ENCODE results near the gene TRAIP.

Gene TRAIP

DNA sequence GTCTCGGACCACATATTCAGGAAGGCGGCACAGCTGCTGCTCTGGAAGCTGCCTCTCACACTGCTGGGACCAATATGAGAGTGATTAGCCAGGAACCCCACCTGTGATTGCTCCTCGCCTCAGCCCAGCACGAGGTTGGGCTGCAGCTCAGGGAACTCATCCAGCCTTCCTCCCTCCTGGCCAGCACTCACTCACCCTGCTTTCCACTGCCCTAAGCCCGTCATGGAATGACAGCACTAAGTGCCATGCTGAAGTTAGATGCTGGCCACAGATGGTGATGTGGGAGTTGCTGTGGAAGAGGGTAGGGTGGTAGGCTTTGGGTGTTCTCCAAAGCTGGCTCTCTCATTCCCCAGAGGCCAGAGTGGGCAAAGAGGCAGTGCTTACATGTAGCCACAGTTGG is 40.0 kb upstream of the TRAIP start:
- Histone ChIP-seq H3K36me3 (ENCODE audit: control insufficient read depth in 1 of 2, insufficient read depth in 2 of 2, low read length in 2 of 2) (peaks cover 31 to 53% of the 10 kb centered on the region in 2 donors), H3K27me3 (ENCODE audit: control insufficient read depth in 1 of 2, insufficient read depth in 2 of 2, low read length in 2 of 2) (no peaks in the 10 kb centered on the region), H3K27ac (ENCODE audit: low read depth, low read length) (no peak overlapping the region), H3K4me1 (ENCODE audit: control insufficient read depth in 1 of 2, insufficient read depth in 2 of 2, low read length in 2 of 2) (peaks cover 12 to 23% of the 10 kb centered on the region in 2 donors), H3K9ac (ENCODE audit: low read depth in 1 of 2, low read length in 2 of 2) (no peak overlapping the region), H3K9me3 (ENCODE audit: control insufficient read depth in 1 of 2, low read length in 2 of 2) (no peaks in the 10 kb centered on the region), H3K4me3 (ENCODE audit: low read depth in 1 of 2, low read length in 2 of 2) (no peak overlapping the region)

DNA sequence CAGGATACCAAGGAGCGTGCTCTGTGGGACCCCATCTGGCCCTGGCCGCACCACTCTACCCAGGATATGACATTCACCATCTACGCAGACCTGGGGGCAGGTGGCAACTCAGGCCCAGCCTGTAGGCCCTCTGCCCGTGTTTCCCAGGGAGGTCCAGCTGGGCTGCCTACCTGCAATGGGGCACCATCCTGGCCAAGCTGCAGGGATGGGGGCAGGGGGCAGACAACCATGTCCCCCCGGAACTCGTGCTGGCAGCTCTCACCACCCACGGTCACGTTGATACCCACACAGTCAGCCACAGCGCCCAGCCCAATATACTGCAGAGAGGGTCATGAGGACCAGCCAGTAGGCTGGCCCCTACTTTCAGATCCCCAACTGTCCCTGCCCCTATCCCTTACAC is 39.4 kb upstream of the TRAIP start:
- Histone ChIP-seq H3K9ac (ENCODE audit: low read depth in 1 of 2, low read length in 2 of 2) (no peak overlapping the region), H3K4me3 (ENCODE audit: low read depth in 1 of 2, low read length in 2 of 2) (no peak overlapping the region), H3K9me3 (ENCODE audit: control insufficient read depth in 1 of 2, low read length in 2 of 2) (no peaks in the 10 kb centered on the region), H3K4me1 (ENCODE audit: control insufficient read depth in 1 of 2, insufficient read depth in 2 of 2, low read length in 2 of 2) (peaks cover 7 to 17% of the 10 kb centered on the region in 2 donors), H3K27me3 (ENCODE audit: control insufficient read depth in 1 of 2, insufficient read depth in 2 of 2, low read length in 2 of 2) (no peaks in the 10 kb centered on the region), H3K36me3 (ENCODE audit: control insufficient read depth in 1 of 2, insufficient read depth in 2 of 2, low read length in 2 of 2) (peaks cover 37 to 58% of the 10 kb centered on the region in 2 donors), H3K27ac (ENCODE audit: low read depth, low read length) (no peak overlapping the region)

GRCh38 chr3:49889296-49889695 is 32.9 kb upstream of the TRAIP start:
- no peak overlapping the region for H3K4me3 ChIP-seq (ENCODE audit: low read depth in 1 of 2, low read length in 2 of 2)
- no peak overlapping the region for H3K9ac ChIP-seq (ENCODE audit: low read depth in 1 of 2, low read length in 2 of 2)
- H3K9me3 ChIP-seq (ENCODE audit: control insufficient read depth in 1 of 2, low read length in 2 of 2) = no peaks in the 10 kb centered on the region
- peaks cover 21 to 37% of the 10 kb centered on the region in 2 donors for H3K36me3 ChIP-seq (ENCODE audit: control insufficient read depth in 1 of 2, insufficient read depth in 2 of 2, low read length in 2 of 2)
- H3K27ac ChIP-seq (ENCODE audit: low read depth, low read length) = no peak overlapping the region
- H3K27me3 ChIP-seq (ENCODE audit: control insufficient read depth in 1 of 2, insufficient read depth in 2 of 2, low read length in 2 of 2) = no peaks in the 10 kb centered on the region
- no peaks in the 10 kb centered on the region for H3K4me1 ChIP-seq (ENCODE audit: control insufficient read depth in 1 of 2, insufficient read depth in 2 of 2, low read length in 2 of 2)

GRCh38 chr3:49886922-49887265 is 30.5 kb upstream of the TRAIP start:
- Histone ChIP-seq H3K27ac (ENCODE audit: low read depth, low read length) (no peak overlapping the region), H3K9ac (ENCODE audit: low read depth in 1 of 2, low read length in 2 of 2) (no peak overlapping the region), H3K4me3 (ENCODE audit: low read depth in 1 of 2, low read length in 2 of 2) (no peak overlapping the region), H3K9me3 (ENCODE audit: control insufficient read depth in 1 of 2, low read length in 2 of 2) (no peaks in the 10 kb centered on the region), H3K27me3 (ENCODE audit: control insufficient read depth in 1 of 2, insufficient read depth in 2 of 2, low read length in 2 of 2) (no peaks in the 10 kb centered on the region), H3K36me3 (ENCODE audit: control insufficient read depth in 1 of 2, insufficient read depth in 2 of 2, low read length in 2 of 2) (peaks cover 21 to 36% of the 10 kb centered on the region in 2 donors), H3K4me1 (ENCODE audit: control insufficient read depth in 1 of 2, insufficient read depth in 2 of 2, low read length in 2 of 2) (peaks cover 5 to 9% of the 10 kb centered on the region in 2 donors)

DNA sequence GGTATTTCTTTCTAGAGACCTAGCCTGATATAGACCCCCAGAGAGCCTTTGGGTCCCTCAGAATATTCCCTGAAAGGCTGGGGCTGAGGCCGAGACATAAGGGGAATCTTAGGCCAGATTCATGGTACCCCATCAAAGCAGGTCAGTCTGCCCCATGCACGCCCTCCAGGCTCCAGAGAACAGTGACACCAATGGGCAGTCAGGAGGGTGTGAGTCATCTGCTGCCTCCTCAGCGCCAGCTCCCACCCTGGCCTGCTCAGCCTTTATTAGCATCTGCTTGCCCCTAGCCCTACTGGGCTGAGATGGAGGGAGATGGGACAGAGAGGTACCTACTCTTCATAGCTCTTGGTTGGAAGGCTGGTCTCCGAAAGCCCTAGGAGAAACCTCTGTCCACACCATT is 27.6 kb upstream of the TRAIP start:
- H3K4me3 ChIP-seq (ENCODE audit: low read depth in 1 of 2, low read length in 2 of 2) = no peak overlapping the region

DNA sequence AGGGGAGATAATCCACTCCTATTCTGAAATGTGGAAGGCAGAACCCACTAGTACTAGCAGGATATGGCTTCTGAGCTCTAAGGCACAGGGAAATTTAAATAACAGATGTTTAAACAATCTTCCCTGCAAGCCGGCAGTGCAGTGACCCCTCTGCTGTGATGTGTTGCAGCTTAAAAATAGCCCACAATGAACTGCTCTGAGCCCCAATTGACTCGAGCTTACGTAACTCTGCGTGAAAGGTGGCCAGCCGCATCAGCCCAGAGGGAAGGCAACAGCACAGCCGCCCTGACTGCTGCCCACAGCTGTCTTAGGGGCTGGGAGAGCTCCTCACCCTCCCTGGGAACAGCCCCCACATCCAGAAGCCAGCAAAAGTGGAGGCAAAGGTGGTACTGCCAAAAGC is 25.8 kb upstream of the TRAIP start:
- H3K36me3 ChIP-seq (ENCODE audit: control insufficient read depth in 1 of 2, insufficient read depth in 2 of 2, low read length in 2 of 2) = peaks cover 0 to 3% of the 10 kb centered on the region in 2 donors
- no peaks in the 10 kb centered on the region for H3K27me3 ChIP-seq (ENCODE audit: control insufficient read depth in 1 of 2, insufficient read depth in 2 of 2, low read length in 2 of 2)
- H3K4me1 ChIP-seq (ENCODE audit: control insufficient read depth in 1 of 2, insufficient read depth in 2 of 2, low read length in 2 of 2) = peaks cover 15 to 20% of the 10 kb centered on the region in 2 donors
- H3K9me3 ChIP-seq (ENCODE audit: control insufficient read depth in 1 of 2, low read length in 2 of 2) = no peaks in the 10 kb centered on the region
- H3K4me3 ChIP-seq (ENCODE audit: low read depth in 1 of 2, low read length in 2 of 2) = no peak overlapping the region
- no peak overlapping the region for H3K27ac ChIP-seq (ENCODE audit: low read depth, low read length)
- no peak overlapping the region for H3K9ac ChIP-seq (ENCODE audit: low read depth in 1 of 2, low read length in 2 of 2)

More for the DNA sequence above, 27.6 kb upstream of the TRAIP start:
- H3K27me3 ChIP-seq (ENCODE audit: control insufficient read depth in 1 of 2, insufficient read depth in 2 of 2, low read length in 2 of 2) = no peaks in the 10 kb centered on the region
- H3K27ac ChIP-seq (ENCODE audit: low read depth, low read length) = no peak overlapping the region
- H3K9ac ChIP-seq (ENCODE audit: low read depth in 1 of 2, low read length in 2 of 2) = no peak overlapping the region
- peaks cover 15 to 20% of the 10 kb centered on the region in 2 donors for H3K4me1 ChIP-seq (ENCODE audit: control insufficient read depth in 1 of 2, insufficient read depth in 2 of 2, low read length in 2 of 2)
- no peaks in the 10 kb centered on the region for H3K9me3 ChIP-seq (ENCODE audit: control insufficient read depth in 1 of 2, low read length in 2 of 2)
- peaks cover 4 to 12% of the 10 kb centered on the region in 2 donors for H3K36me3 ChIP-seq (ENCODE audit: control insufficient read depth in 1 of 2, insufficient read depth in 2 of 2, low read length in 2 of 2)

GRCh38 chr3:49880581-49881315 is 24.4 kb upstream of the TRAIP start:
- Histone ChIP-seq H3K27me3 (ENCODE audit: control insufficient read depth in 1 of 2, insufficient read depth in 2 of 2, low read length in 2 of 2) (no peaks in the 10 kb centered on the region), H3K9me3 (ENCODE audit: control insufficient read depth in 1 of 2, low read length in 2 of 2) (no peaks in the 10 kb centered on the region), H3K36me3 (ENCODE audit: control insufficient read depth in 1 of 2, insufficient read depth in 2 of 2, low read length in 2 of 2) (no peaks in the 10 kb centered on the region), H3K27ac (ENCODE audit: low read depth, low read length) (no peak overlapping the region), H3K9ac (ENCODE audit: low read depth in 1 of 2, low read length in 2 of 2) (no peak overlapping the region), H3K4me1 (ENCODE audit: control insufficient read depth in 1 of 2, insufficient read depth in 2 of 2, low read length in 2 of 2) (peaks cover 15 to 20% of the 10 kb centered on the region in 2 donors), H3K4me3 (ENCODE audit: low read depth in 1 of 2, low read length in 2 of 2) (no peak overlapping the region)

DNA sequence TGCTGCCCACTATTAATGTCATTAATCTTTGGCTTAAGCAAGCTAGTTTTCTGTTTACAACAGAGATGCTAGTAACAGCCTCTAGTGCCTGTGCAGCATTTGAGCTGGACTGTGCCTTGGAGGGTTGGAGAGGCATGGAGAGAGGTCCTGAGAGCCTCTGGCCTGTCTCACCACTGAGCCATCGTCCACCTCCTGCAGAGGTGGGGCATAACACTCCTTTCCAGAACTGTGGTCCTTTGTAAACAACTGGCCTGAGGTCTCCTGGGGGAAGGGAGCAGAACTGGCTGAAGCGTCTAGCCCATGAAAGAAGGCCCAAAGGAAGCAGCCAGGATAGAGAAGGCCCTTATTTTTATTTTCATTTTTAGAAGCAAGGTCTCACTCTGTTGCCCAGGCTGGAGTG is 23.4 kb upstream of the TRAIP start:
- Histone ChIP-seq H3K4me3 (ENCODE audit: low read depth in 1 of 2, low read length in 2 of 2) (no peak overlapping the region), H3K27ac (ENCODE audit: low read depth, low read length) (no peak overlapping the region), H3K4me1 (ENCODE audit: control insufficient read depth in 1 of 2, insufficient read depth in 2 of 2, low read length in 2 of 2) (peaks cover 15 to 20% of the 10 kb centered on the region in 2 donors), H3K36me3 (ENCODE audit: control insufficient read depth in 1 of 2, insufficient read depth in 2 of 2, low read length in 2 of 2) (no peaks in the 10 kb centered on the region), H3K9me3 (ENCODE audit: control insufficient read depth in 1 of 2, low read length in 2 of 2) (no peaks in the 10 kb centered on the region), H3K27me3 (ENCODE audit: control insufficient read depth in 1 of 2, insufficient read depth in 2 of 2, low read length in 2 of 2) (no peaks in the 10 kb centered on the region), H3K9ac (ENCODE audit: low read depth in 1 of 2, low read length in 2 of 2) (no peak overlapping the region)

- no peak overlapping the region for H3K27ac ChIP-seq (ENCODE audit: low read depth, low read length)
- no peaks in the 10 kb centered on the region for H3K27me3 ChIP-seq (ENCODE audit: control insufficient read depth in 1 of 2, insufficient read depth in 2 of 2, low read length in 2 of 2)
- no peaks in the 10 kb centered on the region for H3K9me3 ChIP-seq (ENCODE audit: control insufficient read depth in 1 of 2, low read length in 2 of 2)
- H3K36me3 ChIP-seq (ENCODE audit: control insufficient read depth in 1 of 2, insufficient read depth in 2 of 2, low read length in 2 of 2) = no peaks in the 10 kb centered on the region
- H3K4me3 ChIP-seq (ENCODE audit: low read depth in 1 of 2, low read length in 2 of 2) = no peak overlapping the region
- H3K9ac ChIP-seq (ENCODE audit: low read depth in 1 of 2, low read length in 2 of 2) = no peak overlapping the region
- H3K4me1 ChIP-seq (ENCODE audit: control insufficient read depth in 1 of 2, insufficient read depth in 2 of 2, low read length in 2 of 2) = peaks cover 20 to 29% of the 10 kb centered on the region in 2 donors
Measured at GRCh38 chr3:49878686-49879085, 22.3 kb upstream of the TRAIP start.

GRCh38 chr3:49877716-49878115 is 21.4 kb upstream of the TRAIP start:
- H3K9ac ChIP-seq (ENCODE audit: low read depth in 1 of 2, low read length in 2 of 2) = no peak overlapping the region
- H3K9me3 ChIP-seq (ENCODE audit: control insufficient read depth in 1 of 2, low read length in 2 of 2) = no peaks in the 10 kb centered on the region
- no peaks in the 10 kb centered on the region for H3K27me3 ChIP-seq (ENCODE audit: control insufficient read depth in 1 of 2, insufficient read depth in 2 of 2, low read length in 2 of 2)
- H3K36me3 ChIP-seq (ENCODE audit: control insufficient read depth in 1 of 2, insufficient read depth in 2 of 2, low read length in 2 of 2) = no peaks in the 10 kb centered on the region
- no peak overlapping the region for H3K27ac ChIP-seq (ENCODE audit: low read depth, low read length)
- no peak overlapping the region for H3K4me3 ChIP-seq (ENCODE audit: low read depth in 1 of 2, low read length in 2 of 2)
- peaks cover 29 to 37% of the 10 kb centered on the region in 2 donors for H3K4me1 ChIP-seq (ENCODE audit: control insufficient read depth in 1 of 2, insufficient read depth in 2 of 2, low read length in 2 of 2)
